Activated naive CD4-positive, alpha-beta T cell treated with anti-CD3 and anti-CD28 coated beads for 36 hours (primary cell): Measurements from ENCODE around the gene BRPF1. TPM values are rescaled to one million over a fixed set of nuclear protein-coding genes. Genes with fewer than 3 reads are reported as not detected.

ENCODE experiments used
- CTCF ChIA-PET: fragments of 350-600 bp; sonication (Branson Sonifier 250); formaldehyde crosslinking; loops from one replicate; lab custom pipeline; 2021; ENCODE audit warnings: antibody characterized with exemption; lab: Charles Lee
- DNase-seq: peaks from one replicate; pipeline ENCODE4 v3.0.0-alpha.2; 2020
- H3K27ac Mint-ChIP-seq: one replicate; pipeline ENCODE4 v1.8.0; 2021; ENCODE audit warnings: mild to moderate bottlenecking, mixed read lengths
- H3K27me3 Mint-ChIP-seq: one replicate; pipeline ENCODE4 v1.8.0; 2021; ENCODE audit warnings: low read depth, mixed read lengths
- H3K36me3 Mint-ChIP-seq: one replicate; pipeline ENCODE4 v1.8.0; 2021; ENCODE audit warnings: low read depth, mixed read lengths
- H3K4me1 Mint-ChIP-seq: one replicate; pipeline ENCODE4 v1.8.0; 2021; ENCODE audit warnings: low read depth, mixed read lengths
- H3K4me3 Mint-ChIP-seq: one replicate; pipeline ENCODE4 v1.8.0; 2021; ENCODE audit warnings: mild to moderate bottlenecking, moderate library complexity, mixed read lengths
- H3K9me3 Mint-ChIP-seq: one replicate; pipeline ENCODE4 v1.8.0; 2021; ENCODE audit warnings: mixed read lengths
- intact Hi-C: fragments of 100-400 bp; cut with micrococcal nuclease; formaldehyde crosslinking; loops from one replicate; pipeline ENCODE4 v1.15.1; 2023
- total RNA-seq, 2 experiments: library from RNA; stranded (reverse); gene quantifications; one replicate each; pipeline ENCODE4 v1.2.3, GENCODE V29; 2021

The BRPF1 gene
- total RNA-seq, 2 experiments from 2014 or later: 16.8 to 19.4 TPM

GRCh38 chr3:9721700-9722060 is 9.9 kb upstream of the BRPF1 start:
- Mint-ChIP-seq H3K4me3 (no peak overlapping the region), H3K27ac (no peak overlapping the region), H3K9me3 (no peaks in the 10 kb centered on the region), H3K27me3 (no peaks in the 10 kb centered on the region), H3K4me1 (peaks cover 15% of the 10 kb centered on the region), H3K36me3 (no peaks in the 10 kb centered on the region)
- CTCF ChIA-PET: interaction anchor here (0.9 kb wide), 1 partner anchor 217 kb away, joined by 3 read pairs; no protein-coding TSS in a partner anchor
- intact Hi-C loops: no loop called here
- no peak for DNase-seq

GRCh38 chr3:9725775-9726515 is 5.6 kb upstream of the BRPF1 start:
- intact Hi-C loops: no loop called here
- Mint-ChIP-seq H3K9me3 (no peaks in the 10 kb centered on the region), H3K4me3 (no peak overlapping the region), H3K27ac (no peak overlapping the region), H3K36me3 (no peaks in the 10 kb centered on the region), H3K4me1 (peaks cover 25% of the 10 kb centered on the region), H3K27me3 (no peaks in the 10 kb centered on the region)
- no peak for DNase-seq
- CTCF ChIA-PET: interaction anchor here (0.6 to 3.1 kb wide), 8 partner anchors 11 to 263 kb away, joined by 3 to 15 read pairs (median 5); no protein-coding TSS in a partner anchor

DNA sequence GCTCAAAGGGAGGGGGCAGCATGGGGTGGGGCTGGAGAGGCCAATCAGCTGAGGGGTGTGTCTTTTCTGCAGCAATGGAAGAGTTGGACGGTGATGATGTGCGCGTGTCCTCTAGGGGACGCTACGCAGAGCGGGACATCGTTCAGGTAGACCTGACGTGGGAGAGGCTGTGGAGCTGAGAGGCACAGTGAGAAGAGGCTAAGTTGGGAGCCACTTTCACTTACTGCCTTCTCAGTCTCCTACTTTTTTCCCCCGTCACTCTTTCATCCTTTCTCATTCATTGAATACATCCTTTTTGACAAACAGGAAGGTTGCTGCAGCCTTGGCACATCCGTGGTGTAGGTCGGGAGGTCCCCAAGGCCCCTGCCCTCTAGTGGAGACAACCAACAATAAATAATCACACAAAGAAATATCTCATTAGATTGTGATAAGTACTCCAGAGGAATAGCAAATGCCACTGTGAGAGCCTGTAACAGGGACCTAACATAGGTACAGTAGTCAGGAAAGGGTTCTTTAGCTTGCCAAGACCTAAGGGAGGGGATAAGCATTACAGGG is 4.4 kb upstream of the BRPF1 start:
- H3K27ac Mint-ChIP-seq: peak overlapping the region; percentile 22
- no peaks in the 10 kb centered on the region for H3K9me3 Mint-ChIP-seq
- no peaks in the 10 kb centered on the region for H3K27me3 Mint-ChIP-seq
- H3K4me1 Mint-ChIP-seq: peaks cover 25% of the 10 kb centered on the region
- H3K4me3 Mint-ChIP-seq: peak overlapping the region; percentile 47
- CTCF ChIA-PET: interaction anchor here (0.6 to 3.1 kb wide), 31 partner anchors 9 to 380 kb away, joined by 3 to 21 read pairs (median 4); partner anchors contain the start of gene PRRT3
- intact Hi-C loops: loop anchor here (1.0 kb wide), 4 partner anchors 22 to 374 kb away; partner anchors contain the start of genes MTMR14 and OGG1
- no peaks in the 10 kb centered on the region for H3K36me3 Mint-ChIP-seq
- DNase-seq: peak; percentile 76

GRCh38 chr3:9727743-9728142 is 3.8 kb upstream of the BRPF1 start:
- H3K4me1 Mint-ChIP-seq: peaks cover 30% of the 10 kb centered on the region
- H3K4me3 Mint-ChIP-seq: no peak overlapping the region
- no peak for DNase-seq
- no peaks in the 10 kb centered on the region for H3K27me3 Mint-ChIP-seq
- H3K27ac Mint-ChIP-seq: peak overlapping the region; percentile 59
- intact Hi-C loops: loop anchor here (1.0 kb wide), 4 partner anchors 22 to 374 kb away; partner anchors contain the start of genes MTMR14 and OGG1
- CTCF ChIA-PET: interaction anchor here (0.7 to 3.1 kb wide), 20 partner anchors 9 to 374 kb away, joined by 3 to 21 read pairs (median 4); no protein-coding TSS in a partner anchor
- H3K9me3 Mint-ChIP-seq: no peaks in the 10 kb centered on the region
- H3K36me3 Mint-ChIP-seq: no peaks in the 10 kb centered on the region

DNA sequence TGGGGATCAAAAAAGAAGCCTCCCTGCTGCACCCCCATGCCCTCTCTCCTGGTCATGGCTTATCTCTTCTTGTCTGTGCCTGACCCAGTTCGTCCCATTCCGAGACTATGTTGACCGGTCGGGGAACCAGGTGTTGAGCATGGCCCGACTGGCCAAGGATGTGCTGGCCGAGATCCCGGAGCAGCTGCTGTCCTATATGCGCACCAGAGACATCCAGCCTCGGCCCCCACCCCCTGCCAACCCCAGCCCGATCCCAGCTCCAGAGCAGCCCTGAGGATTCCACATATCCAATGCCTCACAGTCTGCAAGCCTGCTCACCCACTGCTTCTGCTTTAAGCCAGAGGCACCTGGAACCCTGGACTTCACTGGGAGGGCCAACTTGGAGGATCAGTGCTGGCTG is 2.1 kb upstream of the BRPF1 start:
- intact Hi-C loops: no loop called here
- peaks cover 46% of the 10 kb centered on the region for H3K4me1 Mint-ChIP-seq
- no peaks in the 10 kb centered on the region for H3K27me3 Mint-ChIP-seq
- H3K36me3 Mint-ChIP-seq: no peaks in the 10 kb centered on the region
- DNase-seq: no peak
- no peaks in the 10 kb centered on the region for H3K9me3 Mint-ChIP-seq
- no peak overlapping the region for H3K4me3 Mint-ChIP-seq
- CTCF ChIA-PET: no interaction called here
- H3K27ac Mint-ChIP-seq: no peak overlapping the region

DNA sequence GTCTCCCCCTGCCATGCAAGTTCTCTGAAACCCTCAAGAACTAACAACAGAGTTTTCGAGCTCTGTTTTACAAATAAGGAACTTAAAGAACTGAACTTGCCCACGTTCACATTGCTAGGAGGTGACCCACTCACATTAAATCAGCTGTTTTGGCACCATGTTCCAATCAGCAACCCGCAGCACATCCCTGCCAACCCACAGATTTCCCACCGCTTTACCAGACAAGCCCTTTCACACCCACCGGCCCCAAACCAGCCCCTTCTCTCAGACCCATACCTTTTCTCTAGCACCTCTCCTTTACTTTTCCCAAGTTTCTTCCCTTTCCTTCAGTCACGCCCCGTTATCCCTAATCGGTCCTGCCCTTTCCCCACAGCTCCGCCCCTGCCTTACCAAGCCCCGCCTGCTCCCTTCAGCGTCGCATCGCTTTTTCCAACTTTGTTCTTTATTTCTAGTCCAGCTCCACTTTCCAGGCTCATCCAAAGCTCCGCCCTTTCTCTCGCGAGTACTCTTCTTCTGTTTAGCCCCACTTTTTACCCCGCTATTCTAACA is 804 bp upstream of the BRPF1 start:
- Mint-ChIP-seq H3K9me3 (no peaks in the 10 kb centered on the region), H3K27me3 (no peaks in the 10 kb centered on the region), H3K27ac (peak overlapping the region; percentile 89), H3K36me3 (peaks cover 8% of the 10 kb centered on the region), H3K4me3 (peak overlapping the region; percentile 81), H3K4me1 (peaks cover 55% of the 10 kb centered on the region)
- CTCF ChIA-PET: interaction anchor here (0.6 to 1.6 kb wide), 6 partner anchors 10 to 253 kb away, joined by 3 to 6 read pairs (median 4); partner anchors contain the start of gene OGG1
- no peak for DNase-seq
- intact Hi-C loops: loop anchor here (1.0 to 5.0 kb wide), 13 partner anchors 20 to 767 kb away; partner anchors contain the start of genes CRELD1, EMC3, JAGN1 and MTMR14

DNA sequence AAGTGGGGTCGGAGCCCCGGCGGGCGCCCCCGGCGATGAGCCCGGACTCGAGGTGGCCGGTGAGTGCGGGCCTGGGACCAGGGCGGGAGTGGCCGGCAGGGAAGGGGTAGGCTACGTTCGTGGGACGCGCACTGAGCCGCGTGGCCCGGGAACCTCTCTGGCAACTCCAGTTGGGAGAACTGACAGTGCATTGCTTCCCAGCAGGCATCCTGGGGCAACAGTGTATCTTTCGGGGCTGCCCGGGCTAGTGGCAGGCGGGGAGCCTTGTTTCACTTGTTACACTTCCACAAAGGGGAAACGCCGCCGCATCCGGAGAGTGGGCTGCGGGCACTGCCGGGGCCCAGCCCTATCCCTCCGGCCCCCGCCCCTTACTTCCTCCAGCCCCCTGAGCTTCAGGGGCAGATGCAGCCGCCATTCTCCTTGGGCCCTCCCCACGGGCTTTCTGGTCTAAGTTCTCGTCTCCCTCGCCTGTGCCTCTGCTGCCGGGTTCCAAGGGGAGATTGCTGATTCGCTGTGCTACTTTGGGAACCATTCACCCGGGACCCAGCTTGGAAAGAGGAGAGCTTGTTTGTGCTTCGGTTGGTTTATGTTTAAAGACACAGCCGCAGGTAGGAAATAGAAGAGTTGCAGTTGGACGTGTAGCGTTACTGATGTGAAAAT is 675 bp downstream of the BRPF1 start:
- DNase-seq: peak; percentile 69
- Mint-ChIP-seq H3K27me3 (no peaks in the 10 kb centered on the region), H3K27ac (peak overlapping the region; percentile 85), H3K9me3 (no peaks in the 10 kb centered on the region), H3K4me3 (peak overlapping the region; percentile 84), H3K36me3 (peaks cover 16% of the 10 kb centered on the region), H3K4me1 (peaks cover 59% of the 10 kb centered on the region)
- CTCF ChIA-PET: interaction anchor here (0.6 to 1.7 kb wide), 5 partner anchors 8 to 256 kb away, joined by 3 to 6 read pairs (median 4); partner anchors contain the start of genes CAMK1 and OGG1
- intact Hi-C loops: loop anchor here (5.0 kb wide), 3 partner anchors 200 to 590 kb away; partner anchors contain the start of genes CRELD1, EMC3 and SEC13

DNA sequence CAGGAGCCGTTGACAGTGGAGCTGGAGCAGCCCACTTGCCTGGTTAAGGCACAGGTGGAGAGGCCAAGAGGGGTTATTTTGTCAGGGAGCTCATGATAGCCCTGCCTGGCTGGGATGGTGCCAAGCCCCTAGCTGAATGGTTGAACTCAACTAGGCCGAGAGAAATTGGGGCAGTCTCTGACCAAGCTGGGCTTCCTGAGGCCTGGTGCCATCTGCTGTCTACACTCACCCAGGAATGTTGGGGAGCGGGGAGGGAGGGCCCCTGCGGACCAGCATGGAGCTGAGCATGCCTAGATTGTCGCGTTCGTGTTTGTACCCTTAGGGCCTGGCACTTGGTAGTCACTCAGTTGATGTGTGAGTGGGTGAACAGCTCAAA is 1.2 kb downstream of the BRPF1 start:
- CTCF ChIA-PET: interaction anchor here (0.6 to 1.7 kb wide), 6 partner anchors 9 to 255 kb away, joined by 3 to 6 read pairs (median 4); partner anchors contain the start of genes CAMK1 and OGG1
- DNase-seq: no peak
- peak overlapping the region; percentile 85 for H3K27ac Mint-ChIP-seq
- peaks cover 55% of the 10 kb centered on the region for H3K4me1 Mint-ChIP-seq
- H3K36me3 Mint-ChIP-seq: peaks cover 16% of the 10 kb centered on the region
- no peaks in the 10 kb centered on the region for H3K9me3 Mint-ChIP-seq
- no peaks in the 10 kb centered on the region for H3K27me3 Mint-ChIP-seq
- intact Hi-C loops: loop anchor here (5.0 kb wide), 3 partner anchors 200 to 590 kb away; partner anchors contain the start of genes CRELD1, EMC3 and SEC13
- H3K4me3 Mint-ChIP-seq: peak overlapping the region; percentile 84

DNA sequence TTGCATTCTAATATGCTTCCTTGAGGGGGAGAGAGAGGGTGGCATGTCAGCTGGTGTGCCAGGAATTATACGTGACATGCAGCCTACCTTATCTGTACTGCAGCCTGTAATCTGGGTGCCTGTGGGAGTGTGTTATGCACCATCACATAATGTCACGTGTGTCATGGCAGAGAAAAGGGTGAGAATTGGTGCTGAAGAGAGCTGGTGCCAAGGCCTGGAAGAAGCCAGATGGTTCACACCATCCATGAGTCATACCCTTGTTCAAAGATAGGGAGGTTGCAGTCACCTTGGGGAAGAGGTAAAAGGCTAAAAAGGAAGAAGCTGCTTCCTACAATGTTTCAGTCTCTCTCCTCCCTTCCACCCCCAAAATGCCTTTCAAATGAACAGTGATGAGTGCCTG is 5.3 kb downstream of the BRPF1 start:
- H3K27me3 Mint-ChIP-seq: no peaks in the 10 kb centered on the region
- H3K4me3 Mint-ChIP-seq: no peak overlapping the region
- no peaks in the 10 kb centered on the region for H3K9me3 Mint-ChIP-seq
- peak; percentile 30 for DNase-seq
- peaks cover 31% of the 10 kb centered on the region for H3K36me3 Mint-ChIP-seq
- CTCF ChIA-PET: interaction anchor here (0.5 to 3.4 kb wide), 5 partner anchors 9 to 233 kb away, joined by 3 to 21 read pairs (median 4); no protein-coding TSS in a partner anchor
- peak overlapping the region; percentile 55 for H3K27ac Mint-ChIP-seq
- intact Hi-C loops: no loop called here
- H3K4me1 Mint-ChIP-seq: peaks cover 43% of the 10 kb centered on the region

DNA sequence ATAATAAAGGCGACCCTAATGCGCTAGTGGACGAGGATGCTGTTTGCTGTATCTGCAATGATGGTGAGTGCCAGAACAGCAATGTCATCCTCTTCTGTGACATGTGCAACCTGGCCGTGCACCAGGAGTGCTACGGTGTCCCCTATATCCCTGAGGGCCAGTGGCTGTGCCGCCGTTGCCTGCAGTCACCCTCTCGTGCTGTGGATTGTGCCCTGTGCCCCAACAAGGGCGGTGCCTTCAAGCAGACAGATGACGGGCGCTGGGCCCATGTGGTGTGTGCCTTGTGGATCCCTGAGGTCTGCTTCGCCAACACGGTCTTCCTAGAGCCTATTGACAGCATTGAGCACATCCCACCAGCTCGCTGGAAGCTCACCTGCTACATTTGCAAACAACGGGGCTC is 7.6 kb downstream of the BRPF1 start:
- no peaks in the 10 kb centered on the region for H3K9me3 Mint-ChIP-seq
- no peaks in the 10 kb centered on the region for H3K27me3 Mint-ChIP-seq
- H3K4me1 Mint-ChIP-seq: peaks cover 24% of the 10 kb centered on the region
- intact Hi-C loops: no loop called here
- CTCF ChIA-PET: interaction anchor here (1.0 kb wide), 1 partner anchor 234 kb away, joined by 4 read pairs; no protein-coding TSS in a partner anchor
- no peak for DNase-seq
- no peak overlapping the region for H3K4me3 Mint-ChIP-seq
- no peak overlapping the region for H3K27ac Mint-ChIP-seq
- peaks cover 39% of the 10 kb centered on the region for H3K36me3 Mint-ChIP-seq

DNA sequence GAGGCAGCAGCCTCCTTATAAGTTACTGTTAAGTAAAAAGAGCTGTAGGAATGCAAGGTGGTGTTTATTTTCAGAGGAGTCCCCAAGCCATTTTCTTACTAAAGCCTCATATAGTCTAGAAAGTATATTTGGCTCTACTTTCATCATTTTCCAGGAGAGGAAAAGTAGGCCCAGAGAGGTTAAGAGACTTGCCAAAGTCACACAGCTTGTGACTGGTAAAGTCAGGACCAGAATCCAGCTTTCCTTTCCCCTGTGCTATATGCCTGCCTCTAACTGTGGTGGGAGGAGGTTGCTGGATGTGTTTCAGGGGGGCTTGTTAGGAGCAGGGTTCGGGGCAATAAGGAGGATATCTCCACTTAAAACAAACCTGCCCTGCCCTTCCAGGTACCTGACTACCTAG is 11.0 kb downstream of the BRPF1 start:
- Mint-ChIP-seq H3K36me3 (peaks cover 44% of the 10 kb centered on the region), H3K4me3 (no peak overlapping the region), H3K4me1 (peaks cover 10% of the 10 kb centered on the region), H3K9me3 (no peaks in the 10 kb centered on the region), H3K27me3 (no peaks in the 10 kb centered on the region), H3K27ac (no peak overlapping the region)
- CTCF ChIA-PET: interaction anchor here (0.7 to 0.8 kb wide), 2 partner anchors 8 to 493 kb away, joined by 3 read pairs; no protein-coding TSS in a partner anchor
- DNase-seq: no peak
- intact Hi-C loops: no loop called here
